HepG2 (cell line): Measurements from ENCODE around the gene EIF4EBP3.

Experiments used
- CBFB ChIP-seq: sonication (generic); formaldehyde crosslinking; IDR thresholded peaks from 2 replicates; pipeline ENCODE4 v1.4.0; 2020; ENCODE audit warnings: missing genetic modification reagents
- CTCF ChIP-seq: sonication (generic); formaldehyde crosslinking; IDR thresholded peaks from 2 replicates; pipeline ENCODE4 v1.5.0; 2020; ENCODE audit warnings: mild to moderate bottlenecking, missing genetic modification reagents, moderate library complexity
- ETV6 ChIP-seq: sonication (generic); formaldehyde crosslinking; conservative IDR thresholded peaks from 2 replicates; pipeline ENCODE4 v1.4.0; 2020; ENCODE audit warnings: missing genetic modification reagents
- ZNF780A ChIP-seq: sonication (generic); formaldehyde crosslinking; IDR thresholded peaks from 2 replicates; pipeline ENCODE4 v1.8.0; 2022; ENCODE audit warnings: mild to moderate bottlenecking, missing genetic modification reagents, moderate library complexity

- TF ChIP-seq ZNF780A (CRISPR knock-in tag) (no peak), CTCF (CRISPR knock-in tag) (no peak), CBFB (CRISPR knock-in tag) (no peak), ETV6 (CRISPR knock-in tag) (no peak)
Measured at GRCh38 chr5:140565780-140566095, 18.3 kb downstream of the EIF4EBP3 start.
